Measurements from ENCODE around the gene RTTN. TPM values are rescaled to one million over a fixed set of nuclear protein-coding genes. Genes with fewer than 3 reads are reported as not detected.

The RTTN gene
- total and polyA plus RNA-seq, 9 of the 15 experiments (the other 6 are each of a cell fraction or from before 2014, with no cell fraction given), result 3.1 to 18.3 (median 10.6) TPM

GRCh38 chr18:70113511-70113910, 92.0 kb downstream of the RTTN start (continued):
- no peak for TF ChIP-seq ARID4B (CRISPR knock-in tag; IDR thresholded peaks at IDR 0.05)
- TF ChIP-seq ZNF639 (CRISPR knock-in tag; conservative IDR thresholded peaks at IDR 0.05 in 1 of 2, IDR thresholded peaks at IDR 0.05 in 1 of 2), result no peak

- no peak for DNase-seq (ENCODE audit: extremely low read depth in 1 of 4, low spot score in 3 of 4)
- ChIA-PET POLR2A (no interaction called here), CTCF (ENCODE audit: low intra/inter-chr PET ratio) (no interaction called here)
- Histone ChIP-seq H3K4me2 (ENCODE audit: insufficient read depth, low read length) (no peak overlapping the region), H4K20me1 (replicated peaks; ENCODE audit: control insufficient read depth, insufficient read depth, low read length) (no peaks in the 10 kb centered on the region), H3K4me3 (no peak overlapping the region), H3K4me1 (replicated peaks in 1 of 2; ENCODE audit: control insufficient read depth in 2 of 2, insufficient read depth in 2 of 2, low read length in 2 of 2) (no peaks in the 10 kb centered on the region), H3K79me2 (ENCODE audit: control insufficient read depth, insufficient read depth, low read length) (no peaks in the 10 kb centered on the region), H3K27ac (ENCODE audit: extremely low read depth, low read depth, low read length) (no peak overlapping the region), H3K9me3 (replicated peaks; ENCODE audit: control insufficient read depth, insufficient read depth, low read depth, low read length) (no peaks in the 10 kb centered on the region), H3K27me3 (ENCODE audit: control insufficient read depth in 2 of 2, insufficient read depth in 2 of 2, low read length in 2 of 2) (no peaks in the 10 kb centered on the region), H3K9ac (ENCODE audit: insufficient read depth in 1 of 2, low read depth in 2 of 2, low read length in 2 of 2) (no peak overlapping the region), H3K9me1 (ENCODE audit: control insufficient read depth, insufficient read depth, low read length) (no peaks in the 10 kb centered on the region), H3K36me3 (ENCODE audit: control insufficient read depth, insufficient read depth, low read length) (peaks cover 5% of the 10 kb centered on the region; the same call in 1 of the 3 replicates), H2AFZ (ENCODE audit: low read depth, low read length) (no peak overlapping the region)
- no peak for ATAC-seq
- in situ Hi-C loops (cut with MboI) (no loop called here), intact Hi-C loops (cut with micrococcal nuclease) (no loop called here)
- FAIRE-seq, result no peak
- BruUV-seq (replicated peaks), result no TSS peak
- 88% methylated on average over 9 of the region's 11 CpGs for WGBS (ENCODE audit: insufficient coverage, low coverage, missing lambda C conversion rate)
- TF ChIP-seq HDAC6 (IDR thresholded peaks at IDR 0.05; ENCODE audit: low read depth, low read length) (no peak), ATF7 (IDR thresholded peaks at IDR 0.05) (no peak), ZNF77 (CRISPR knock-in tag; IDR thresholded peaks at IDR 0.05) (no peak), ARID3B (CRISPR knock-in tag; IDR thresholded peaks at IDR 0.05; ENCODE audit: borderline replicate concordance) (no peak), PYGO2 (tag; IDR thresholded peaks at IDR 0.05) (no peak), ZNF175 (CRISPR knock-in tag; IDR thresholded peaks at IDR 0.05; ENCODE audit: low read depth) (no peak), POLR2G (IDR thresholded peaks at IDR 0.05; ENCODE audit: low read depth, low read length) (no peak), HDGF (IDR thresholded peaks at IDR 0.05) (no peak), HCFC1 (IDR thresholded peaks at IDR 0.05; ENCODE audit: low read depth, low read length) (no peak), RUNX1 (IDR thresholded peaks at IDR 0.05; ENCODE audit: low read depth) (no peak), RBM17 (IDR thresholded peaks at IDR 0.05; ENCODE audit: borderline replicate concordance, low read depth, low read length) (no peak)
Measured at GRCh38 chr18:70110678-70111077, 94.8 kb downstream of the RTTN start.
